K562 (cell line): Measurements from ENCODE around the gene GREB1. TPM values are rescaled to one million over a fixed set of nuclear protein-coding genes. Genes with fewer than 3 reads are reported as not detected.
A peak's percentile ranks its signal among the peaks of the same experiment; 100 is the strongest.

Source experiments
- ATAC-seq: fragments of 200-7000 bp; cut with Tn5 transposase; 3 replicates; pipeline ENCODE4 v1.9.1; 2020; ENCODE audit warnings: moderate library complexity
- BruUV-seq: library from RNA; stranded (reverse); fragments of 400-500 nt; replicated peaks from 2 replicates; lab custom pipeline; 2021; lab: Mats Ljungman, UMichigan
- CTCF ChIA-PET: fragments of 300-600 bp; formaldehyde crosslinking; extraction: SDS; loops from one replicate; lab custom pipeline; 2021; ENCODE audit warnings: low intra/inter-chr PET ratio; lab: Yijun Ruan, JAX
- POLR2A ChIA-PET: fragments of 300-600, 350-650 bp; sonication (Branson Sonifier 250); formaldehyde crosslinking; extraction: SDS; loops from one replicate; lab custom pipeline; 2021; ENCODE audit warnings: antibody characterized with exemption, inconsistent platforms; lab: Yijun Ruan, JAX
- DNase-seq, 4 experiments: peaks; one replicate each; pipeline versions ENCODE4 v3.0.0 to v3.0.0-alpha.2; 2011 to 2018; ENCODE audit warnings: low spot score in 3 of 4, mixed read lengths in 3 of 4; ENCODE audit errors: extremely low read depth in 1 of 4
- FAIRE-seq: peaks from 2 replicates; lab custom pipeline; 2011; peaks lifted over from hg19 to GRCh38; lab: Jason Lieb, UNC
- H2AFZ ChIP-seq: 2 replicates; pipeline ENCODE4 v1.6.0; 2011; ENCODE audit warnings: low read depth, low read length, control low read depth, inconsistent platforms
- H3K27ac ChIP-seq: fragments of 200-600 bp; 3 replicates; pipeline ENCODE4 v1.8.0; 2011; ENCODE audit warnings: low read depth, mild to moderate bottlenecking, control low read depth, inconsistent platforms, low read length, moderate library complexity, mixed read lengths; ENCODE audit errors: extremely low read depth
- H3K27me3 ChIP-seq, 2 experiments: fragments of 300-600 bp in 1 of 2; 2 replicates in 1 of 2; 3 replicates in 1 of 2; pipeline versions ENCODE4 v1.6.0 to v1.8.0; 2011; ENCODE audit warnings: inconsistent platforms in 2 of 2, low read length in 2 of 2, mild to moderate bottlenecking in 1 of 2, mixed read lengths in 1 of 2, moderate library complexity in 1 of 2; ENCODE audit not compliant: control insufficient read depth in 2 of 2, insufficient read depth in 2 of 2
- H3K36me3 ChIP-seq: fragments of 300-600 bp; 3 replicates; pipeline ENCODE4 v1.8.0; 2011; ENCODE audit warnings: mild to moderate bottlenecking, low read length, inconsistent platforms; ENCODE audit not compliant: control insufficient read depth, insufficient read depth
- H3K4me1 ChIP-seq, 2 experiments: fragments of 200-600 bp in 1 of 2; replicated peaks in 1 of 2; 2 replicates in 1 of 2; 3 replicates in 1 of 2; pipeline versions ENCODE4 v1.5.1 to v1.8.0; 2011; ENCODE audit warnings: inconsistent platforms in 2 of 2, low read length in 2 of 2, mild to moderate bottlenecking in 1 of 2, mixed read lengths in 1 of 2, moderate library complexity in 1 of 2; ENCODE audit not compliant: control insufficient read depth in 2 of 2, insufficient read depth in 2 of 2
- H3K4me2 ChIP-seq: 2 replicates; pipeline ENCODE4 v1.6.1; 2011; ENCODE audit warnings: low read length, control low read depth, inconsistent platforms, mixed read lengths; ENCODE audit not compliant: insufficient read depth
- H3K4me3 ChIP-seq: fragments of 200-600 bp; sonication (generic), shearing (Covaris generic); 2 replicates; pipeline ENCODE4 v1.5.1; 2016; ENCODE audit warnings: control low read depth, inconsistent platforms
- H3K79me2 ChIP-seq: fragments of 200-600 bp; 3 replicates; pipeline ENCODE4 v1.8.0; 2011; ENCODE audit warnings: low read length, inconsistent platforms; ENCODE audit not compliant: control insufficient read depth, insufficient read depth
- H3K9ac ChIP-seq, 2 experiments: 2 replicates each; pipeline versions ENCODE4 v1.6.0 to v1.6.1; 2011; ENCODE audit warnings: low read depth in 2 of 2, low read length in 2 of 2, control low read depth in 1 of 2, inconsistent platforms in 1 of 2, mild to moderate bottlenecking in 1 of 2, mixed read lengths in 1 of 2; ENCODE audit not compliant: insufficient read depth in 1 of 2
- H3K9me1 ChIP-seq: one replicate; pipeline ENCODE4 v1.6.0; 2011; ENCODE audit warnings: inconsistent platforms, mild to moderate bottlenecking, low read length, moderate library complexity; ENCODE audit not compliant: control insufficient read depth, insufficient read depth
- H3K9me3 ChIP-seq: replicated peaks from 2 replicates; pipeline ENCODE4 v1.5.1; 2011; ENCODE audit warnings: low read depth, low read length, inconsistent platforms; ENCODE audit not compliant: control insufficient read depth, insufficient read depth
- H4K20me1 ChIP-seq: replicated peaks from 2 replicates; pipeline ENCODE4 v1.6.1; 2011; ENCODE audit warnings: low read length, inconsistent platforms, mixed read lengths; ENCODE audit not compliant: control insufficient read depth, insufficient read depth
- CBFB ChIP-seq: sonication (generic); formaldehyde crosslinking; IDR thresholded peaks from 2 replicates; pipeline ENCODE4 v1.4.0; 2020; ENCODE audit warnings: mild to moderate bottlenecking, missing genetic modification reagents
- CBX2 ChIP-seq: fragments of 200-600 bp; sonication (generic); IDR thresholded peaks from one replicate; pipeline ENCODE4 v1.6.1; 2012; ENCODE audit warnings: mild to moderate bottlenecking, low read length, inconsistent platforms; ENCODE audit not compliant: insufficient read depth, poor library complexity, severe bottlenecking
- PPARD ChIP-seq: fragments of 250-450 bp; sonication (Bioruptor Pico); IDR thresholded peaks from 2 replicates; pipeline ENCODE4 v1.8.0; 2022; ENCODE audit warnings: inconsistent platforms, mild to moderate bottlenecking, moderate library complexity
- RBM25 ChIP-seq: fragments of 200-400 bp; formaldehyde crosslinking; IDR thresholded peaks from 2 replicates; pipeline ENCODE4 v1.6.1; 2018; ENCODE audit warnings: low read length, low read depth, moderate library complexity; ENCODE audit not compliant: severe bottlenecking
- RUNX1 ChIP-seq: sonication (generic); IDR thresholded peaks from 2 replicates; pipeline ENCODE4 v1.6.1; 2016; ENCODE audit warnings: antibody characterized with exemption, low read depth
- ZFPM2 ChIP-seq: fragments of 250-450 bp; sonication (Bioruptor Pico); IDR thresholded peaks from 2 replicates; pipeline ENCODE4 v1.5.1; 2022; ENCODE audit warnings: mild to moderate bottlenecking
- ZNF184 ChIP-seq: sonication (generic); formaldehyde crosslinking; IDR thresholded peaks from 2 replicates; pipeline ENCODE4 v1.5.0; 2020; ENCODE audit warnings: missing genetic modification reagents
- ZNF586 ChIP-seq: fragments of 450-650 bp; formaldehyde crosslinking; conservative IDR thresholded peaks from 2 replicates; pipeline ENCODE4 v1.4.0; 2020; ENCODE audit warnings: mild to moderate bottlenecking, moderate library complexity
- ZNF780A ChIP-seq: fragments of 250-450 bp; sonication (Bioruptor Pico); IDR thresholded peaks from 2 replicates; pipeline ENCODE4 v1.5.0; 2021; ENCODE audit warnings: mild to moderate bottlenecking
- ZNF79 ChIP-seq: fragments of 250-450 bp; sonication (Bioruptor Pico); IDR thresholded peaks from 2 replicates; pipeline ENCODE4 v1.4.0; 2020; ENCODE audit warnings: low read depth, mild to moderate bottlenecking, moderate library complexity
- WGBS: fragments of 100-300 bp; shearing (Covaris generic); methylation state at CpG from one replicate; pipeline ENCODE4 v1.1.6; 2016; ENCODE audit warnings: low coverage, mixed read lengths; ENCODE audit not compliant: insufficient coverage; ENCODE audit errors: missing lambda C conversion rate; 5-methylcytosine and 5-hydroxymethylcytosine counted together
- in situ Hi-C: fragments of 300-500 bp; cut with MboI; formaldehyde crosslinking; loops from 4 replicates; pipeline ENCODE4 v1.15.0; 2018; ENCODE audit warnings: inconsistent platforms, mixed read lengths
- intact Hi-C: fragments of 100-400 bp; cut with micrococcal nuclease; formaldehyde crosslinking; loops from 2 replicates; pipeline ENCODE4 v1.14.2; 2022
- polyA plus RNA-seq, 8 experiments: library from polyadenylated mRNA; depleted of rRNA in 4 of 8; stranded (reverse) in 5 of 8; unstranded in 3 of 8; fragments of >200 nt; fragmentation: Nextera tagmentation in 2 of 8; fragmentation: Illumina TruSeq in 1 of 8; extraction: Ambion mirVana in 2 of 8; extraction: Trizol in 1 of 8; gene quantifications; 2 replicates each; pipeline versions ENCODE4 v1.2.1 to v1.2.3, GENCODE V29; 2011 to 2014; ENCODE audit warnings: inconsistent platforms in 1 of 8, missing spikeins in 1 of 8
- total RNA-seq, 7 experiments: library from RNA; depleted of rRNA in 6 of 7; stranded (reverse); fragments of >200 nt in 6 of 7; fragmentation: Illumina TruSeq in 2 of 7; extraction: Trizol in 2 of 7; gene quantifications; 2 replicates each; pipeline versions ENCODE4 v1.2.1 to v1.2.3, GENCODE V29; 2011 to 2021; ENCODE audit warnings: low replicate concordance in 1 of 7
- TF ChIP-seq, protein P1 (sequence below): fragments of 250-450 bp; sonication (Bioruptor Pico); IDR thresholded peaks from 2 replicates; pipeline ENCODE4 v1.5.0; 2021; ENCODE audit warnings: mild to moderate bottlenecking, moderate library complexity

The GREB1 gene
- total and polyA plus RNA-seq, 9 of the 15 experiments (the other 6 are each of a cell fraction or from before 2014, with no cell fraction given) = 0.04 to 0.86 (median 0.10) TPM; not detected in 1

DNA sequence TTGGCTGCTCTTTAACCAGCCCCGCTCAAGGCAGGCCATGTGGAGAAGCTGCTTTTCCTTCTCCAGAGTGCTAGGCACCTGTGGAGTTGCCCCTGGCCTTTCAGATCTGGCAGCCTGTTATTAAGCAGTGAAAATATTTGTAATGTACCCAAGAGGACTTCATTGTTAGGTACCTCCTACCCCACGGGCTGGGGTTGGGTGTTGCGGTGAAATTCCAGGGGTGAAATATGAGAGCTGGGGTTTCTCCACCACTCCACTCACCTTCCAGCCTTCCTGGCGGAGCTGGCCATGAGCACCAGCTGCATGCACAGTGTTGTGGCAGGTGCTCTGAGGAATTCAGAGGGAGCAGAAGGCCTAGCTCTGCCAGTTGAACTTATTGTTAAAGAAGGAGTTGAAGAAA lies 97.0 kb downstream of the GREB1 start:
- CTCF ChIA-PET = no interaction called here
- POLR2A ChIA-PET = interaction anchor here (0.6 kb wide), 2 partner anchors 27 to 145 kb away, joined by 3 read pairs; no protein-coding TSS in a partner anchor
- Histone ChIP-seq H2AFZ (no peak overlapping the region), H3K27me3 (peaks cover 62 to 97% of the 10 kb centered on the region in 2 experiments), H3K9me1 (no peaks in the 10 kb centered on the region), H3K9ac (no peak overlapping the region), H3K4me3 (no peak overlapping the region), H3K9me3 (peaks cover 2% of the 10 kb centered on the region), H3K27ac (no peak overlapping the region), H3K4me1 (peaks cover 0 to 6% of the 10 kb centered on the region in 2 experiments; a peak in 2 of 5 replicates), H3K36me3 (no peaks in the 10 kb centered on the region), H3K4me2 (no peak overlapping the region), H3K79me2 (no peaks in the 10 kb centered on the region), H4K20me1 (peaks cover 5% of the 10 kb centered on the region; the same call in 1 of the 2 replicates)
- ATAC-seq (no peak), DNase-seq (no peak), FAIRE-seq (no peak)
- 4% methylated on average over 4 of the region's 4 CpGs for WGBS
- BruUV-seq = no TSS peak
- in situ Hi-C loops = no loop called here
- no peak for TF ChIP-seq RBM25
- intact Hi-C loops = no loop called here

DNA sequence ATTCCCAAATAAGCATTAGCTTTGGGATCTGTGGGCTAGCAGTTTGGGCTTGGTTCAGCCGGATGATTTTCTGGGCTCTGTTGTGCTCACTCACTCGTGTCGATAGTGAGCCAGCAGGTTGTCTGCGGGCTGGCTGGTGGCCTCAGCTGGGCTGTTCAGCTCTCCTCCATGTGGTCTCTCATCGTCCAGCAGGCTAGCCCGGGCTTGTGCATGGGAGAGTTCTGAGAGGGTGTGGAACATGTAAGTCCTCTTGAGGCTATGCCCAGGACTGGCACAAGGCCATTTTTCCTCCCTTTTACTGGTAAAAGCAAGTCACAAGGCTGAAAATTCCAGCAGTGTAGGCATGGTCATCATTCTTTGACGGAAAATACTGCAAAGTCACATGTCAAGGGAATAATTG lies 97.6 kb downstream of the GREB1 start:
- H3K4me2 ChIP-seq = no peak overlapping the region
- H3K9me1 ChIP-seq = no peaks in the 10 kb centered on the region
- ChIA-PET CTCF (no interaction called here), POLR2A (interaction anchor here (0.6 kb wide), 2 partner anchors 27 to 146 kb away, joined by 3 read pairs; no protein-coding TSS in a partner anchor)
- peaks cover 2% of the 10 kb centered on the region; the same call in 1 of the 2 replicates for H3K9me3 ChIP-seq
- no peaks in the 10 kb centered on the region for H3K36me3 ChIP-seq
- DNase-seq = no peak
- intact Hi-C loops (no loop called here), in situ Hi-C loops (no loop called here)
- TF ChIP-seq ZNF780A (no peak), PPARD (no peak), ZNF184 (CRISPR knock-in tag) (no peak), CBFB (CRISPR knock-in tag) (no peak), ZNF79 (CRISPR knock-in tag) (no peak), ZFPM2 (no peak), CBX2 (no peak), ZNF586 (CRISPR knock-in tag) (no peak), RUNX1 (no peak)
- TF ChIP-seq, protein P1, sequence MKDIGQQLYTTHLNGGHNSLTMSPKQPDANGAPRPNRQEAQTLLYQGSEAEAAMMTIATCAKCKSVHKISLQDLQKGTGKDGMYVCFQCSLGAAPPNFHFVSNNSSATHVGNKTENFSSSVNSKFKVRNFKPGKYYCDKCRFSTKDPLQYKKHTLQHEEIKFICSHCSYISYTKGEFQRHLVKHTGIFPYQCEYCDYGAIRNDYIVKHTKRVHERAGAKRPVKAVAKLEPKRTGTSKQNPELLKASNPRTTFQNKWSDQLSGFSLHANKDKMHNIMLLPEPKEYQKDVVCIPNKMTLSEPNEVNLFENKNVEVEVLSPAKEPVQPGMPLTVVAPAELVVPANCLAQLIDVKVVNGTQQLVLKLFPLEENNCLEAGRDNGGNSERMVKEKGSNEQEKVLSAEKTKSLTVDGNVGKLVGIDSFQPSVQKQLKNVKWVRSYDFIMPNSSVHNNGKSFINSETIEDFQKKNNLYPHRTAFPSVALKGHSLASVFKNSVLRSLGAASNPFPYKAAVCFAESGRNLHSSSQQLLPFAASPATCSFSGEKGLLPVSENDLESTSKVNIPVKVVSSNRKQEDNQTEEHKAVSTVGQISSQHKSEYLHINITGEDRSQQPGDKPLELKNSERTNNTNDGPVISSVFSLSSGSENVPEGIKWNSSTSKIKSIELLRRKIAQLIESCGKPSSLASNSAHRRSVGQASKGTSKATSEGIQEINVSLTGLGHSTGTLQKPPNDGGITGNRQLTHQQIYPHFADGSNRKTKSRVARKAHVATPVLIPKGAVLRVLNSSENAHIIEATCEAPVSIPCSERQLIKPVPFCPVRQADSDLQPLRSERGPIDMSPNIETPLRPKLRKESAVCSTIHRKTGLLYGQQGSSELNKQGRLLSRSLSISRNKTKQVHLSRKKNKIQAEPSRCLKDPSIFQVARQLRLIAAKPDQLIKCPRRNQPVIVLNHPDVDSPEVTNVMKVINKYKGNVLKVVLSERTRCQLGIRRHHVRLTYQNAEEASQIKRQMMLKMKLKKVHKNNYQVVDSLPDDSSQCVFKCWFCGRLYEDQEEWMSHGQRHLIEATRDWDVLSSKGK (CRISPR knock-in tag) = no peak
- H3K27ac ChIP-seq = no peak overlapping the region
- FAIRE-seq = no peak
- H2AFZ ChIP-seq = no peak overlapping the region
- no TSS peak for BruUV-seq
- H4K20me1 ChIP-seq = peaks cover 5% of the 10 kb centered on the region; the same call in 1 of the 2 replicates
- 0% methylated on average over 7 of the region's 7 CpGs for WGBS
- H3K4me3 ChIP-seq = no peak overlapping the region
- H3K27me3 ChIP-seq = peaks cover 63 to 93% of the 10 kb centered on the region in 2 experiments
- H3K79me2 ChIP-seq = no peaks in the 10 kb centered on the region
- no peak overlapping the region for H3K9ac ChIP-seq
- peak; percentile 57; the same call in 2 of the 3 replicates for ATAC-seq
- peaks cover 0 to 6% of the 10 kb centered on the region in 2 experiments; a peak in 2 of 5 replicates for H3K4me1 ChIP-seq
